HepG2 (cell line): Measurements from ENCODE around the gene TUBB4B. TPM values are rescaled to one million over a fixed set of nuclear protein-coding genes. Genes with fewer than 3 reads are reported as not detected.

Experiments
- ATAC-seq: fragments of 200-7000 bp; cut with Tn5 transposase; 3 replicates; pipeline ENCODE4 v1.9.1; 2020; ENCODE audit warnings: mild to moderate bottlenecking, moderate library complexity
- BruUV-seq: library from RNA; stranded (reverse); fragments of 400-500 nt; replicated peaks from 2 replicates; lab custom pipeline; 2021; lab: Mats Ljungman, UMichigan
- CTCF ChIA-PET: fragments of 300-600 bp; formaldehyde crosslinking; extraction: SDS; loops from one replicate; lab custom pipeline; 2021; ENCODE audit warnings: low total read pairs, inconsistent platforms, low intra/inter-chr PET ratio; lab: Yijun Ruan, JAX
- POLR2A ChIA-PET: fragments of 350-600 bp; sonication (Branson Sonifier 250); formaldehyde crosslinking; loops from one replicate; lab custom pipeline; 2020; ENCODE audit warnings: antibody characterized with exemption, inconsistent platforms; lab: Yijun Ruan, JAX
- DNase-seq: peaks from one replicate; pipeline ENCODE4 v3.0.0-alpha.2; 2015; ENCODE audit warnings: low spot score
- FAIRE-seq: peaks from 3 replicates; lab custom pipeline; 2011; peaks lifted over from hg19 to GRCh38; lab: Jason Lieb, UNC
- H2AFZ ChIP-seq: one replicate; pipeline ENCODE4 v1.6.1; 2011; ENCODE audit warnings: low read length, inconsistent platforms
- H3K27ac ChIP-seq: fragments of 300-600 bp; 3 replicates; pipeline ENCODE4 v1.8.0; 2011; ENCODE audit warnings: mixed run types, mild to moderate bottlenecking, mixed read lengths, low read length, inconsistent platforms; ENCODE audit not compliant: insufficient read depth; ENCODE audit errors: extremely low read length
- H3K27me3 ChIP-seq, 2 experiments: fragments of 200-600 bp in 1 of 2; 2 replicates in 1 of 2; 3 replicates in 1 of 2; pipeline versions ENCODE4 v1.6.0 to v1.8.0; 2011; ENCODE audit warnings: low read length in 2 of 2, mild to moderate bottlenecking in 2 of 2, moderate library complexity in 2 of 2, inconsistent platforms in 1 of 2; ENCODE audit not compliant: insufficient read depth in 2 of 2, control insufficient read depth in 1 of 2
- H3K36me3 ChIP-seq, 2 experiments: fragments of 200-600 bp in 1 of 2; replicated peaks in 1 of 2; 2 replicates in 1 of 2; 3 replicates in 1 of 2; pipeline versions ENCODE4 v1.5.1 to v1.8.0; 2011; ENCODE audit warnings: low read length in 2 of 2, inconsistent platforms in 1 of 2; ENCODE audit not compliant: insufficient read depth in 2 of 2, control insufficient read depth in 1 of 2
- H3K4me1 ChIP-seq: 2 replicates; pipeline ENCODE4 v1.5.1; 2012; ENCODE audit warnings: low read length, inconsistent platforms; ENCODE audit not compliant: insufficient read depth
- H3K4me2 ChIP-seq: 2 replicates; pipeline ENCODE4 v1.6.0; 2011; ENCODE audit warnings: low read depth, low read length, inconsistent platforms
- H3K4me3 ChIP-seq, 3 experiments: fragments of 200-600 bp in 1 of 3; sonication (generic), shearing (Covaris generic) in 1 of 3; replicated peaks in 1 of 3; 2 replicates each; pipeline ENCODE4 v1.5.1; 2011 to 2016; ENCODE audit warnings: low read length in 3 of 3, inconsistent platforms in 2 of 3, low read depth in 2 of 3, mild to moderate bottlenecking in 2 of 3, control low read depth in 1 of 3, mixed read lengths in 1 of 3; ENCODE audit not compliant: insufficient read depth in 1 of 3
- H3K79me2 ChIP-seq: one replicate; pipeline ENCODE4 v1.6.1; 2011; ENCODE audit warnings: low read length, inconsistent platforms; ENCODE audit not compliant: insufficient read depth
- H3K9ac ChIP-seq: 2 replicates; pipeline ENCODE4 v1.6.0; 2011; ENCODE audit warnings: mild to moderate bottlenecking, low read depth, low read length, inconsistent platforms; ENCODE audit not compliant: insufficient read depth
- H3K9me3 ChIP-seq: 2 replicates; pipeline ENCODE4 v1.5.1; 2012; ENCODE audit warnings: mild to moderate bottlenecking, low read length
- H4K20me1 ChIP-seq: 2 replicates; pipeline ENCODE4 v1.6.0; 2011; ENCODE audit warnings: inconsistent platforms, mild to moderate bottlenecking, low read length, moderate library complexity; ENCODE audit not compliant: insufficient read depth
- AGO1 ChIP-seq: fragments of 200-400 bp; formaldehyde crosslinking; IDR thresholded peaks from 2 replicates; pipeline ENCODE4 v1.6.1; 2017; ENCODE audit warnings: mild to moderate bottlenecking, low read depth, low read length, moderate library complexity; ENCODE audit not compliant: poor library complexity, severe bottlenecking
- AGO2 ChIP-seq: fragments of 200-400 bp; formaldehyde crosslinking; optimal IDR thresholded peaks from 2 replicates; pipeline ENCODE3; 2017; ENCODE audit warnings: mild to moderate bottlenecking, low read depth, low read length, moderate library complexity
- ATF1 ChIP-seq: IDR thresholded peaks from 2 replicates; pipeline ENCODE4 v1.6.1; 2016; ENCODE audit warnings: mild to moderate bottlenecking, control low read depth
- FOXP4 ChIP-seq: sonication (generic); formaldehyde crosslinking; IDR thresholded peaks from 2 replicates; pipeline ENCODE4 v1.4.0; 2020; ENCODE audit warnings: missing genetic modification reagents
- RORA ChIP-seq: sonication (generic); formaldehyde crosslinking; IDR thresholded peaks from 2 replicates; pipeline ENCODE4 v1.5.0; 2020; ENCODE audit warnings: mild to moderate bottlenecking, missing genetic modification reagents, moderate library complexity
- ZMAT3 ChIP-seq: sonication (generic); formaldehyde crosslinking; conservative IDR thresholded peaks from 2 replicates; pipeline ENCODE4 v1.7.0; 2021; ENCODE audit warnings: missing genetic modification reagents
- ZNF557 ChIP-seq: sonication (generic); formaldehyde crosslinking; IDR thresholded peaks from 2 replicates; pipeline ENCODE4 v1.4.0; 2020; ENCODE audit warnings: missing genetic modification reagents
- ZNF670 ChIP-seq: sonication (generic); formaldehyde crosslinking; IDR thresholded peaks from 2 replicates; pipeline ENCODE4 v1.8.0; 2022; ENCODE audit warnings: mild to moderate bottlenecking, missing genetic modification reagents, borderline replicate concordance
- WGBS: methylation state at CpG from one replicate; pipeline ENCODE4 v1.1.6; 2017; ENCODE audit warnings: low lambda C conversion rate; 5-methylcytosine and 5-hydroxymethylcytosine counted together
- in situ Hi-C: cut with HindIII; loops from 2 replicates; pipeline ENCODE4 v1.10.0; 2017; ENCODE audit warnings: low pct_unique_long_range_greater_than_20kb; ENCODE audit not compliant: extremely low pct_ligation_motif_present
- intact Hi-C: fragments of 100-400 bp; cut with micrococcal nuclease; formaldehyde crosslinking; loops from one replicate; pipeline ENCODE4 v1.10.0; 2022; ENCODE audit not compliant: unreplicated experiment
- polyA plus RNA-seq, 8 experiments: library from polyadenylated mRNA; depleted of rRNA in 3 of 8; stranded (reverse) in 7 of 8; unstranded in 1 of 8; fragments of >200 nt; fragmentation: Illumina TruSeq in 4 of 8; extraction: Trizol in 4 of 8; gene quantifications; 2 replicates each; pipeline versions ENCODE4 v1.2.1 to v1.2.3, GENCODE V29; 2011 to 2016; ENCODE audit warnings: low read depth in 4 of 8, missing spikeins in 1 of 8, mixed read lengths in 1 of 8; ENCODE audit not compliant: insufficient read depth in 1 of 8
- total RNA-seq, 5 experiments: library from RNA; depleted of rRNA; stranded (reverse); fragments of >200 nt; fragmentation: Illumina TruSeq; extraction: Trizol; gene quantifications; 2 replicates each; pipeline ENCODE4 v1.2.3, GENCODE V29; 2016; ENCODE audit warnings: low read depth in 1 of 5

TUBB4B gene
- total and polyA plus RNA-seq, 2 of the 13 experiments (the other 11 are each of a cell fraction or from before 2014, with no cell fraction given), result 182 to 412 TPM

DNA sequence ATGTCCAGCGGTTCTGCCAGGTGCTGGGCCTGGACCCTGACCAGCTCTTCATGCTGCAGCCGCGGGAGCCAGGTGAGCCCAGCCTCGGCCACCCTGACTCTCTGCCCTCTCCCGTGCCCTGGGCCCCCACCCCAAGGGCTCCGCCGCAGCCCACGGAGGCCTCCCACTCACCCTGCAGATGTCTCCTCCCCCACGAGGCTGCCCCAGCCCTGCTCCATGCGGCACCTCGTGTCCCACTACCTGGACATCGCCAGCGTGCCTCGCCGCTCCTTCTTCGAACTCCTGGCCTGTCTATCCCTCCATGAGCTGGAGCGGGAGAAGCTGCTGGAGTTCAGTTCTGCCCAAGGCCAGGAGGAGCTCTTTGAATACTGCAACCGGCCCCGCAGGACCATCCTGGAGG is 26.5 kb upstream of the TUBB4B start:
- POLR2A ChIA-PET, result interaction anchor here (1.3 kb wide), 1 partner anchor 15 kb away, joined by 3 read pairs; no protein-coding TSS in a partner anchor
- TF ChIP-seq RORA (CRISPR knock-in tag) (no peak), AGO2 (peak; percentile 1), ZNF670 (CRISPR knock-in tag) (no peak), FOXP4 (CRISPR knock-in tag) (no peak), ZMAT3 (CRISPR knock-in tag) (no peak), ZNF557 (no peak), ATF1 (CRISPR knock-in tag) (no peak), AGO1 (no peak)
- no peak for DNase-seq
- no peak overlapping the region for H2AFZ ChIP-seq
- intact Hi-C loops (no loop called here), in situ Hi-C loops (no loop called here)
- H3K79me2 ChIP-seq, result peaks cover 3% of the 10 kb centered on the region
- peaks cover 4% of the 10 kb centered on the region; the same call in 1 of the 2 replicates for H4K20me1 ChIP-seq
- H3K4me2 ChIP-seq, result no peak overlapping the region
- no peak overlapping the region for H3K9ac ChIP-seq
- ATAC-seq, result no peak
- FAIRE-seq, result no peak
- no peak overlapping the region for H3K4me3 ChIP-seq
- BruUV-seq, result no TSS peak
- H3K27me3 ChIP-seq, result no peaks in the 10 kb centered on the region
- H3K9me3 ChIP-seq, result no peaks in the 10 kb centered on the region
- no peak overlapping the region for H3K27ac ChIP-seq
- H3K4me1 ChIP-seq, result peaks cover 28% of the 10 kb centered on the region
- CTCF ChIA-PET, result no interaction called here
- no peaks in the 10 kb centered on the region; a peak in 1 of 5 replicates for H3K36me3 ChIP-seq
- WGBS, result 96% methylated on average over 14 of the region's 19 CpGs
